GM18507 (cell line): Measurements from ENCODE around the gene TENM4.

Experiments
- DNase-seq: peaks from one replicate; pipeline ENCODE4 v3.0.0; 2011; ENCODE audit warnings: low read depth; ENCODE audit not compliant: insufficient read length; ENCODE audit errors: extremely low spot score
- FAIRE-seq: peaks from 2 replicates; lab custom pipeline; 2011; peaks lifted over from hg19 to GRCh38; lab: Jason Lieb, UNC

TENM4 gene

DNA sequence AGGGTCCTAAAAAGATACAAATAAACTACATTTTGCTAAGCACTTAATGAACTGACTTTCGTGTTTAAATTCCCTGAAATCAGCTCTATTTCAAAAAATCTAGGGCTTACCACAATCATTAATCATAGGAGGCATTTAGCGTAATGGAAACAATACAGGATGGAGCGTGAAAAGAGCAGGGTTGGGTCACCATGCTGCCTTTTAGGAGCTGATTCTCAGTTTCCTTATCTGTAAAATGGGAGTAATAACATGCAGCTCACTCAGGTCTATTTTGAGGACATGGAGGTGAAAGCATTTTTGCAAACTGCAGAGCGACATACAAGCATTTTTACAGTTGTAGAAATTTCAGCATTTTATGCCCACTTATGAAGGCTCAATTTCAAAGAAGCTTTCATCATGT, 407.0 kb downstream of the TENM4 start:
- no peak for FAIRE-seq
- no peak for DNase-seq

DNA sequence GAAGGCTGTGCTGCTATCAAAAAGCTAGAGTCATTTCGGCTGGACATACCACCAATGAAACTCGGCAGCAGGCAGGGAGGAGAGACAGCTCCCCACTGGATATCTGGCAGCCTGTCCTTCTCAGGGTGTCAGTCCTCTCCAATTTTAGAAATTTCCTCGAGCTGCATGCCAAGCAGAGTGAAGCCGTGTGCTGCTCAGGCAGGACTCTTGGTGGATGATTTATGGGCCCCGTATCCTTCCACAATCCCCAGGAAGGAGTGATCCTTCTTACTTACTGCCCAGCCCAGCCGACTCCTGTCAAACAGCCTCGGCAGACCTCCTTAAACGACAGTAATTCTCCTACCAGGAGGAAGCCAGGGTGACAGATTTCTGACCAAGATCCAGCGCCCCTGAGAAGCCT, 410.4 kb downstream of the TENM4 start:
- FAIRE-seq (no peak), DNase-seq (no peak)

- DNase-seq: no peak
- no peak for FAIRE-seq
Measured at GRCh38 chr11:79028225-79028624, 412.6 kb downstream of the TENM4 start.

GRCh38 chr11:79026803-79027445, 413.9 kb downstream of the TENM4 start:
- FAIRE-seq (no peak), DNase-seq (no peak)

DNA sequence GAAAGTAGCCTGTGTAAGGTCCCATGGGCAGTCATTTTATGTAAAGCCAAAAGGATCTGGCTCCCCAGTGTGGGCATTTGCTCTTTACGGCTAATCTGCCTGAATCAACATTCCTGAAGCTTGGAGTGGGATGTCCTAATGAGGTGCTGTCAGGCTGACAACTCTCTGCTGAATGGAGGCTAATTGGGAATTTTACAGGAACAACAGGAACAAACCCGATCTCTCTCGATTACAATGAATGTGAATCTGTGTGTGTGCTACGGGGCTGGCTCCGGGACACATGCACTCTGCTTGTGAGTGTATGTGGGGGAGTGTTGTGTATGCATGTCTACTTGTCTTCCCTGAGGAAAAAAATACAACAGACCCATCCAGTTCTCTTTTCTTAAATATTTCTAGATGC, 415.2 kb downstream of the TENM4 start:
- no peak for FAIRE-seq
- no peak for DNase-seq

DNA sequence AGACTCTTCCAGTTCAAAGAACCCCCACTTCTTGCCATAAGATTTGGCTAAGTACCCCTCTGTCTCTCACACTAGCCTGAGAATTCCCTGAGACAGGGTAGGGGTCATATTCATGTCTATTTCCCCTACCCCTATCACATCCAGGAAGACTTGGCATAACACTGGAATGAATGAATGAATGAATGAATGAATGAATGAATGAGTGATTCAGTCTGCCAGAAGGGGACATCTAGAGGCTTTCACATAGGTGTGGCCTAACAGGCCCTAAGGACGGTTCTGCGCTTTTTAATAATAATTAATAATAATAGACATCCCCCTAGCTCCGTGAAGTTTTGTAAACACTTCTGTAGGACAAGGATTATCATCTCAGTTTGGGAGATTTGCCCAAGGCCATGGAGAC, 415.7 kb downstream of the TENM4 start:
- FAIRE-seq (no peak), DNase-seq (no peak)

- FAIRE-seq (no peak), DNase-seq (no peak)
Measured at GRCh38 chr11:79022265-79022664, 418.6 kb downstream of the TENM4 start.

DNA sequence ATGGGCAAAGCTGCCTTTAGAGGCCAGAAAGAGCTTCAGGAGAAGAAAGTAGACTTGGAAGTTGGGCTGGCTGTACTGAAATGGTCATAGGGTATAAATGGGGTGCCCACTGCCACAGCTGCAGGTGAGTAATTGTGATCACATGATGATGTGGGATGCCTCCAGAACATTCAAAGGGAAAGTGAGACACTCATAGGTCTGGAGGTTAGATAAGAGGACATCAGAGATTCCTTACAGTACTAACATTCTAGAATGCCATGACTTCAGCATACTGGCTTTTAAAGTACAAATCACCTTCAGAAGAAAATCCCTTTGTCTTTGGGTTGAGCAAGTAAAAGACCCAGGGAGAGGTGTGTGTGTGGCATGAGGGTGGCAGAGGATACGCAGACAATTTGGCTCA, 419.2 kb downstream of the TENM4 start:
- DNase-seq (no peak), FAIRE-seq (no peak)

- DNase-seq: no peak
- no peak for FAIRE-seq
Measured at GRCh38 chr11:79019975-79020374, 420.9 kb downstream of the TENM4 start.

DNA sequence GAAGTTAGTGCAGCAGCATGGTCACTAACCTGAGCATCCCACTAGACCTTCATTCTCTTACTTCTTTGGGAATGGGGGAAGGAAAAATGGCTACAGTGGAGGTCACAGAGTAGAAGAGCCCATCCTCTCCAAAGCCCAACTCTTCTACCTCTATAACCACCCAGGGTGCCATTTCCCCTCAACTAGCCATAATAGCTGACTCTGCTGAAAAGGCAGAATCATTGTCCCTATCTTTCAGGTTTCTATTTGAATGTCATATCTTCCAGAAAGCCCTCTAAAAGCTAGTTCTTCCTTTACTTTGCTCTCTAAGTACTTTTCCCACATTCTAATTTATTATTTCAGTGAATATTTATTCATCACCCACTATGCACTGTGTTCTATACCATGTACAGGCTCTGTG, 421.6 kb downstream of the TENM4 start:
- no peak for DNase-seq
- FAIRE-seq: no peak

DNA sequence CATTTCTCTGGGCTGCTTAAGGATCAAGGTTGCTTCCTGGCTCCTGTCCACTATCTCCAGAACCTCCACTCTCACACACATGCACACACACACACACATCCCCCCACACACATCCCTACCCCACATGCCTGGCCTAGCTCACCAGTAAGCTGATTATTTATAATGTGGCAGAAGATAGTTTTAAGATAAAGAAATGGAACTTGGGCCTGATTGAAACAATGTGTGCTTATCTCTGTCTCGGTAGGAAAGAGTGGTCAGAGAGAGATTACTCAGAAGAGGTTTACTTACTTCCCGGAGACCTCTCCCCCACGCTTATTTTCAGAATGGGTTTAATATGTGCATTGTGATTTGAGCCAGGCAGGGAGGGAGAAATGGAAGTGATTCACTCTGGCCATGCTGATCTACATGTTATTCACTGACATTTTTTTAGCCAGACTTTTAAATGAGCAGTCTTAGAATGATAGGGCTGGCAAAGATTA, 422.4 kb downstream of the TENM4 start:
- DNase-seq (no peak), FAIRE-seq (no peak)

DNA sequence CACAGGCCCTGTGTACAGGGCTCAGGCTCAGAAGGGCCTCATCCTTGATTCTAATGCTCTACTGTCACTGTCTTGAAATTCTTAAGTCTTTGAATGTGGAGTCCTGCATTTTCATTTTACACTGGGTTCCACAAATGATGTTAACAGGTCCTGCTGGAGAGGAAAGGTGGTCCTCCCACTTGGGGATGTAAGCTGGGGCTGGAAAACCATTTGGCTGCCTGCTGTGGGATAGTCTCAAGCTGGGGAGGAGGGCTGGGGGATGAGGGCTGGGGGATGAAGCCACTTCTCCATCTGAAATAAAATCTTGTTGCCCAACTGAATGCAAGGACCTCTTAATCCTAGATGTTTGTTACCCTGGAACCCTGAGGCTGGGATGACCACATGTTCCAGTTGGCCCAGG, 423.0 kb downstream of the TENM4 start:
- no peak for DNase-seq
- no peak for FAIRE-seq

GRCh38 chr11:79013509-79013908, 427.3 kb downstream of the TENM4 start:
- DNase-seq (no peak), FAIRE-seq (no peak)

GRCh38 chr11:79011357-79011756, 429.5 kb downstream of the TENM4 start:
- no peak for FAIRE-seq
- DNase-seq: no peak

DNA sequence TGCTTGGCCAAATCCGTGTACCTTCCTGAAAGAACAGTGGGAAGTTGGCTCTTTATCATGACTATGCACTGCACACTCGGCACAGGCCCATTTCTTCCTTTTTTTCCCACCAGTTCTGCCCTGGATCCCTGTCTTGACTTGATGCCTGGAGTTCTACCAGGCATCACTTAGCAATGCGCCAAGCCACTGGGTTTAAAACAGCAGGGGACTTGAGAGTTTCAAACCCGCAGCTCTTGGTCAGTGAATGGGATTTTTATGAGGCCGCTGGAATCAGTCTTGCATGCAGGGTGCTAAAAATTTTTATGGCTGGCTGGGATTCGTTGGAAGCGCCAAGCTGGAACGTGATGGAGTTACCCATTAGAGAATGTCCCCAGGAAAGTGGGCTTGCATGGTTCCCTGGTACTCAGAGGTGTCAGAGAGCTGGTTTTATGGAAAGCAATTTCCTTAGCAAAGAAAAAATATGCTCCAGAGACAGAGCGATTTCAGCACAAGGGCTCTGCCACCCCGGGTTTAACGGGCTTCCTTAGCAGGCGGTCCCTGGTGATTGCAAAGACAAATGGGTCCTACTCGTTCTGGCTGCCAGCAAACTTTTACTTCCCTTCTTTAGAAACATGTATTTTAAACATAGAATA, 432.9 kb downstream of the TENM4 start:
- no peak for FAIRE-seq
- no peak for DNase-seq

GRCh38 chr11:79006854-79007253, 434.0 kb downstream of the TENM4 start:
- no peak for DNase-seq
- FAIRE-seq: no peak

GRCh38 chr11:78996007-78996406, 444.8 kb downstream of the TENM4 start:
- FAIRE-seq: no peak
- no peak for DNase-seq

DNA sequence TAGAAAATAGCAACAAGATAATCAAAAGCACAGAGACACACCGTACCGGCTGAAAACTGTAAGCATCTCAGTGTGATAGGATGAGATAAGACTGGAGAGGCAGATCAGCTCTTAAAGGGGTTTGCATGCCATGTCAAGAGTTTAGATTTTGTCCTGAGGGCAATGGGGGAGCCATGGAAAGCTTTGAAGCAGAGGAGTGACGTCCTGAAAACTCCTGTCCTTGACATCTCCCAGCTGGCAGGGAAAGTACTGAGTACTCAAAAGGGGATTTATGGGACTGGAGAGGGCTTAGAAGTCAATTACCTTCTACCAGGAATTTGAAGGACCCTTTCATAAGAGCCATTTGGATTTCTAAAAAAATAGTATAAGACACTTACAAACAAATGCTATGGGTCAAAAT, 445.7 kb downstream of the TENM4 start:
- no peak for DNase-seq
- no peak for FAIRE-seq

DNA sequence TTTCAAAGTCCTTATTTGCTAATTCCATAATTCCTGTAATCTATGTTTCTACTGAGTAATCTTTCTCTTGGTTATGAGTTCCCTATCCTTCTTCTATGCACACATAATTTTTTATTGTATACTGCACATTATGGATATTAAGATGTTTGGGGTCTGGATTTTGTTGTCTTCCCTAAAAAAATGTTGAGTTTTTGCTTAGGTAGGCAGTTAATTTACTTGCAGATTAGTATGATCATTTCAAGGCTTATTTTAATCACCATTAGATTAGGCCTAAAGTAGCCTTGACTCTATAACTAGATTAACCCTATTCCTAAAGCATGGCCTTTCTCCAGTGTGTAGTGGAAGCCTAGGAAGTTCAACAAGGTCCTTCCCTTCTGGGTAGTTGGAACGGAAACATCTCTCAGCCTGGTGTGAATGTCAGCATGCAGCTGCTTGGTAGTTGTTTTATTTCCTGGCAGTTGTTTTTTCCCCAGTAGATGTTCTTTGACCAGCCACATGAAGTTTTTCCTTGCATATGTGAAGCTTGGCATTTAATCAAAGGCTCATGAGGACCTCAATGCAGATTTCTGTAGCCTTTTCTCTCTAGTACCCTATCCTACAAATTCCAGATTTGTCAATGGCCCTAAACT, 446.9 kb downstream of the TENM4 start:
- FAIRE-seq: no peak

DNA sequence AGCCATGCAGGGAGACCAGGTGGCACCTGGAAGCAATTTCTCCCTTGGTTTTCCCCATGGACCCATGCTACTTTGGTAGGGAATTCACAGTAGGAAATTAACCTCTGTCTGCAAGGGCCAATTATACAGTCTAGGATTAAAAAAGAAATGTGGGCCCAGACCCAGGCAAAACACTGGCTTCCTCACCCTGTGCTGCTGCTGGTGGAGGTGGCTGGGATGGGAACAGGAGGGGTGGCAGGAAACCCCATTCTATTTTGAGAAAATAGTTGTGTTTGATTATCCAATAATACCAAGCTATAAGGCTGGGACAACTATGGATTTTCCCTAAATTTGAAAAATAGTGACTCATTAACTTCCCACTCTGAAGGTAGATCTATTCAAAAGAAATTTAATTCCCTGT, 449.1 kb downstream of the TENM4 start:
- no peak for DNase-seq
- no peak for FAIRE-seq

More for the DNA sequence above, 446.9 kb downstream of the TENM4 start:
- DNase-seq: no peak

- FAIRE-seq (no peak), DNase-seq (no peak)
Measured at GRCh38 chr11:78990261-78990660, 450.6 kb downstream of the TENM4 start.
